IMR-90 (cell line): Measurements from ENCODE around the gene ZNF48. TPM values are rescaled to one million over a fixed set of nuclear protein-coding genes. Genes with fewer than 3 reads are reported as not detected.

Experiments used
- ATAC-seq: fragments of 200-7000 bp; cut with Tn5 transposase; 2 replicates; pipeline ENCODE4 v1.9.1; 2020; ENCODE audit warnings: low read depth, mild to moderate bottlenecking, moderate library complexity
- BruUV-seq: library from RNA; stranded (reverse); fragments of 400-500 nt; replicated peaks from 2 replicates; lab custom pipeline; 2021; lab: Mats Ljungman, UMichigan
- CTCF ChIA-PET: fragments of 300-600 bp; formaldehyde crosslinking; extraction: SDS; loops from one replicate; lab custom pipeline; 2021; ENCODE audit warnings: antibody characterized with exemption; lab: Yijun Ruan, JAX
- POLR2A ChIA-PET: fragments of 300-600 bp; sonication (Branson Sonifier 250); formaldehyde crosslinking; loops from one replicate; lab custom pipeline; 2022; ENCODE audit warnings: antibody characterized with exemption; ENCODE audit not compliant: unreplicated experiment; lab: Charles Lee
- DNase-seq: peaks from one replicate; pipeline ENCODE4 v3.0.0; 2013
- H2AFZ ChIP-seq: replicated peaks from 2 replicates; pipeline ENCODE3; 2013; ENCODE audit warnings: low read length, mild to moderate bottlenecking; ENCODE audit not compliant: poor library complexity
- H2AK5ac ChIP-seq: 2 replicates; pipeline ENCODE4 v1.6.1; 2013; ENCODE audit warnings: low read depth, low read length, inconsistent platforms
- H2AK9ac ChIP-seq: replicated peaks from 2 replicates; pipeline ENCODE3; 2013; ENCODE audit warnings: mild to moderate bottlenecking, low read depth, low read length, moderate library complexity; ENCODE audit not compliant: poor library complexity
- H2BK120ac ChIP-seq: 2 replicates; pipeline ENCODE4 v1.6.1; 2013; ENCODE audit warnings: low read depth, low read length, inconsistent platforms
- H2BK15ac ChIP-seq: 3 replicates; pipeline ENCODE4 v1.6.1; 2013; ENCODE audit warnings: low read depth, low read length, inconsistent platforms
- H2BK20ac ChIP-seq: 2 replicates; pipeline ENCODE4 v1.6.1; 2013; ENCODE audit warnings: low read depth, mild to moderate bottlenecking, inconsistent platforms, low read length, moderate library complexity
- H2BK5ac ChIP-seq: 2 replicates; pipeline ENCODE4 v1.6.1; 2013; ENCODE audit warnings: mild to moderate bottlenecking, low read depth, low read length, inconsistent platforms; ENCODE audit not compliant: poor library complexity, severe bottlenecking
- H3K14ac ChIP-seq: replicated peaks from 2 replicates; pipeline ENCODE4 v1.6.1; 2013; ENCODE audit warnings: low read depth, low read length, inconsistent platforms
- H3K18ac ChIP-seq: 2 replicates; pipeline ENCODE4 v1.6.1; 2013; ENCODE audit warnings: low read depth, low read length, control low read depth
- H3K23ac ChIP-seq: 2 replicates; pipeline ENCODE4 v1.6.1; 2013; ENCODE audit warnings: low read depth, low read length, inconsistent platforms
- H3K27ac ChIP-seq: 2 replicates; pipeline ENCODE4 v1.5.1; 2013; ENCODE audit warnings: mild to moderate bottlenecking, control low read depth, low read length; ENCODE audit not compliant: insufficient read depth
- H3K27me3 ChIP-seq: 2 replicates; pipeline ENCODE4 v1.6.1; 2013; ENCODE audit warnings: low read length; ENCODE audit not compliant: control insufficient read depth, insufficient read depth
- H3K36me3 ChIP-seq: 2 replicates; pipeline ENCODE4 v1.6.1; 2013; ENCODE audit warnings: low read length, mixed read lengths; ENCODE audit not compliant: control insufficient read depth, insufficient read depth
- H3K4ac ChIP-seq: 2 replicates; pipeline ENCODE4 v1.6.1; 2013; ENCODE audit warnings: low read depth, low read length, inconsistent platforms
- H3K4me1 ChIP-seq: 2 replicates; pipeline ENCODE4 v1.6.1; 2013; ENCODE audit warnings: low read length, mixed read lengths; ENCODE audit not compliant: control insufficient read depth, insufficient read depth
- H3K4me2 ChIP-seq: 2 replicates; pipeline ENCODE4 v1.6.1; 2013; ENCODE audit warnings: low read depth, mild to moderate bottlenecking, control low read depth, low read length, moderate library complexity
- H3K4me3 ChIP-seq: 2 replicates; pipeline ENCODE4 v1.5.1; 2013; ENCODE audit warnings: low read depth, mild to moderate bottlenecking, control low read depth, low read length, moderate library complexity; ENCODE audit not compliant: insufficient read depth
- H3K56ac ChIP-seq: 2 replicates; pipeline ENCODE4 v1.6.1; 2013; ENCODE audit warnings: low read length, inconsistent platforms; ENCODE audit not compliant: insufficient read depth; ENCODE audit errors: extremely low read depth
- H3K79me1 ChIP-seq, 2 experiments: 2 replicates each; pipeline ENCODE4 v1.6.1; 2013; ENCODE audit warnings: low read length in 2 of 2, inconsistent platforms in 1 of 2, low read depth in 1 of 2
- H3K9ac ChIP-seq: 2 replicates; pipeline ENCODE4 v1.6.1; 2013; ENCODE audit warnings: low read depth, low read length, control low read depth
- H3K9me1 ChIP-seq: 2 replicates; pipeline ENCODE4 v1.6.1; 2013; ENCODE audit warnings: low read length, inconsistent platforms; ENCODE audit not compliant: insufficient read depth
- H3K9me3 ChIP-seq: 2 replicates; pipeline ENCODE4 v1.6.1; 2013; ENCODE audit warnings: low read length; ENCODE audit not compliant: control insufficient read depth, insufficient read depth
- H4K20me1 ChIP-seq: 2 replicates; pipeline ENCODE4 v1.6.1; 2013; ENCODE audit warnings: low read length, inconsistent platforms; ENCODE audit not compliant: insufficient read depth
- H4K5ac ChIP-seq: 2 replicates; pipeline ENCODE4 v1.6.1; 2013; ENCODE audit warnings: mild to moderate bottlenecking, low read depth, low read length, control low read depth
- H4K8ac ChIP-seq, 2 experiments: 2 replicates each; pipeline ENCODE4 v1.6.1; 2013; ENCODE audit warnings: low read depth in 2 of 2, low read length in 2 of 2, control low read depth in 1 of 2, inconsistent platforms in 1 of 2
- H4K91ac ChIP-seq: 2 replicates; pipeline ENCODE4 v1.6.1; 2013; ENCODE audit warnings: low read depth, low read length, inconsistent platforms; ENCODE audit not compliant: insufficient read depth
- BHLHE40 ChIP-seq: fragments of 150-350 bp; IDR thresholded peaks from 2 replicates; pipeline ENCODE4 v1.6.1; 2016; ENCODE audit warnings: mild to moderate bottlenecking, low read depth, low read length
- FOS ChIP-seq: fragments of 150-350 bp; IDR thresholded peaks from 2 replicates; pipeline ENCODE4 v1.6.1; 2016; ENCODE audit warnings: low read depth, low read length
- POLR2A ChIP-seq: IDR thresholded peaks from 2 replicates; pipeline ENCODE4 v1.6.1; 2012; ENCODE audit warnings: mild to moderate bottlenecking, low read depth, low read length
- RFX5 ChIP-seq: IDR thresholded peaks from 2 replicates; pipeline ENCODE4 v1.8.0; 2012; ENCODE audit warnings: low read depth, mild to moderate bottlenecking, low read length, moderate library complexity
- WGBS, 2 experiments: methylation state at CpG; one replicate each; pipeline versions ENCODE4 v1.1.5 to v1.1.7; 2013; ENCODE audit warnings: missing lambda C conversion rate in 2 of 2; ENCODE audit not compliant: insufficient read length in 1 of 2; ENCODE audit errors: extremely low coverage in 2 of 2; 5-methylcytosine and 5-hydroxymethylcytosine counted together
- dilution Hi-C: fragments of 300-500 bp; cut with HindIII; formaldehyde crosslinking; loops from one replicate; pipeline ENCODE4 v1.14.3; 2018; ENCODE audit warnings: low sequenced_read_pairs; ENCODE audit not compliant: unreplicated experiment
- in situ Hi-C: fragments of 300-500 bp; cut with MboI; formaldehyde crosslinking; loops from 3 replicates; pipeline ENCODE4 v1.14.3; 2019; ENCODE audit warnings: low sequenced_read_pairs, inconsistent platforms, mixed read lengths
- intact Hi-C: fragments of 100-400 bp; cut with micrococcal nuclease; formaldehyde crosslinking; loops from 2 replicates; pipeline ENCODE4 v1.10.0; 2022
- polyA plus RNA-seq, 3 experiments: library from polyadenylated mRNA; depleted of rRNA; stranded (reverse); fragments of >200 nt; gene quantifications; 2 replicates each; pipeline ENCODE4 v1.2.3, GENCODE V29; 2012; ENCODE audit warnings: low replicate concordance in 1 of 3
- total RNA-seq: library from RNA; depleted of rRNA; stranded (reverse); fragments of >200 nt; gene quantifications from 2 replicates; pipeline ENCODE4 v1.2.3, GENCODE V29; 2012

Gene ZNF48
- total and polyA plus RNA-seq, 2 of the 4 experiments (the other 2 are of a cell fraction), result 5.8 to 6.6 TPM

DNA sequence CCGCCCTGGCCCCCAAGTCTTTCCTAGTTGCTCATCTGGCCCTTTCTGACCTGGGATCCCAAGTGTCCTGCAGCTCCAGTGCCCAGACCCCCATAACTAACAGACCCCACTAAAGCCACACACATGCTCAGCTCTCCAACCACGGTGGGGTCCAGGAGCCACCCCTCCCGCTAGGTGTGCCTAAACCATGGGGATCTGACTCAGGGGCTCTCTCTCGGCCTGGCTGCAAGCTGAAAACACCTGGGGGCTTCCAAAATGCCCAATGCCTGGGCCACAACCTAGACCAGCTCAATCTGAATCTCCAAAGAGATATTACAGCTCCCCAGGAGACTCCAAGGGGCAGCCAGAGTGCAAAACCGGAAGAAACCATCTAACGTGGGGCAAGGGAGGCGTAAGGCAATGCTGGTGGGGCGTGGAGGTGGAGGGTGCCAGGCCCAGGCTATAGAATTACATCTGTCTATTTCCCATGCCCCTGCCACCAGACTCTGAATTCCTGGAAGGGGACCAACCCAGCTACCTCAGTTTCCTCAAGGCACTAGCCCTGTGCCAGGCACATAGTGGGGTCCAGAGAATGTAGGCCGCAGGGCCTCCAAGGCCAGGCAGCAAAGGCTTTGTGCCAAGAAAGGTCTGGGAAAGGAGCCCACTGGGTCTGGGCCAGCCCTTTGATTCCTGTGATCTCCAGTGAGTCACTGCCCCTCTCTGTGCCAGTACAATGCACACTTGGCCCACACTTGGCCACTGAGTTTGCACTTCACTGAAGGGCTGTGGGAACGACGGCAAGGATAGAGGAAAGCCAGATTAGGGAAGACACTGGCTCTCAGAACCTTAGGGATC, 43.4 kb upstream of the ZNF48 start:
- no peak overlapping the region for H2BK5ac ChIP-seq
- no peak overlapping the region for H2AFZ ChIP-seq
- H4K8ac ChIP-seq, result no peak overlapping the region
- H2BK20ac ChIP-seq, result no peak overlapping the region
- CTCF ChIA-PET, result no interaction called here
- peaks cover 7% of the 10 kb centered on the region; the same call in 1 of the 2 replicates for H3K4me1 ChIP-seq
- ATAC-seq (peak; percentile 6; the same call in 1 of the 2 replicates), DNase-seq (peak; percentile 90)
- H2AK5ac ChIP-seq, result peak overlapping the region; percentile 47; the same call in 1 of the 2 replicates
- no peak overlapping the region for H3K4me3 ChIP-seq
- intact Hi-C loops (no loop called here), in situ Hi-C loops (no loop called here), dilution Hi-C loops (no loop called here)
- H4K5ac ChIP-seq, result no peak overlapping the region
- peaks cover 0 to 69% of the 10 kb centered on the region in 2 experiments; a peak in 3 of 4 replicates for H3K79me1 ChIP-seq
- 63% methylated on average over 4 of the region's 11 CpGs; no CpG with 5 or more reads in 1 of the 2 experiments for WGBS, 2 experiments
- H3K27ac ChIP-seq, result peak overlapping the region; percentile 7; the same call in 1 of the 2 replicates
- H3K4ac ChIP-seq, result no peak overlapping the region
- H2AK9ac ChIP-seq, result no peak overlapping the region
- H3K9me3 ChIP-seq, result no peaks in the 10 kb centered on the region
- H3K9ac ChIP-seq, result no peak overlapping the region
- H2BK120ac ChIP-seq, result no peak overlapping the region
- no TSS peak for BruUV-seq
- H3K23ac ChIP-seq, result no peak overlapping the region
- no peak overlapping the region for H3K56ac ChIP-seq
- H4K20me1 ChIP-seq, result peaks cover 17% of the 10 kb centered on the region; the same call in 1 of the 2 replicates
- 0 out of 2 replicates have a peak overlapping the region, but pooled peaks have one; percentile 12 for H3K14ac ChIP-seq
- H3K18ac ChIP-seq, result no peak overlapping the region
- H2BK15ac ChIP-seq, result no peak overlapping the region
- POLR2A ChIA-PET, result interaction anchor here (0.5 kb wide), 1 partner anchor 10 kb away, joined by 4 read pairs; no protein-coding TSS in a partner anchor
- H3K9me1 ChIP-seq, result peaks cover 9% of the 10 kb centered on the region
- TF ChIP-seq POLR2A (peak; percentile 26), FOS (peak; percentile 59), RFX5 (no peak), BHLHE40 (0 out of 2 replicates have a peak, but pooled peaks have one; percentile 36)
- H4K91ac ChIP-seq, result no peak overlapping the region
- no peaks in the 10 kb centered on the region for H3K27me3 ChIP-seq
- H3K4me2 ChIP-seq, result no peak overlapping the region
- H3K36me3 ChIP-seq, result peaks cover 29% of the 10 kb centered on the region
